Forelimb muscle (tissue), 1 donor: Measurements from ENCODE around the gene NABP1. TPM values are rescaled to one million over a fixed set of nuclear protein-coding genes. Genes with fewer than 3 reads are reported as not detected.

Experiments
- DNase-seq: peaks from one replicate; pipeline ENCODE4 v3.0.0-alpha.2; 2013; ENCODE audit warnings: low read depth
- polyA plus RNA-seq: library from polyadenylated mRNA; unstranded; fragments of 120-200 nt; gene quantifications from one replicate; pipeline ENCODE4 v1.2.1, GENCODE V29; 2013; ENCODE audit not compliant: insufficient read length

NABP1 gene
- polyA plus RNA-seq, 1 donor, result 9.8 TPM

DNA sequence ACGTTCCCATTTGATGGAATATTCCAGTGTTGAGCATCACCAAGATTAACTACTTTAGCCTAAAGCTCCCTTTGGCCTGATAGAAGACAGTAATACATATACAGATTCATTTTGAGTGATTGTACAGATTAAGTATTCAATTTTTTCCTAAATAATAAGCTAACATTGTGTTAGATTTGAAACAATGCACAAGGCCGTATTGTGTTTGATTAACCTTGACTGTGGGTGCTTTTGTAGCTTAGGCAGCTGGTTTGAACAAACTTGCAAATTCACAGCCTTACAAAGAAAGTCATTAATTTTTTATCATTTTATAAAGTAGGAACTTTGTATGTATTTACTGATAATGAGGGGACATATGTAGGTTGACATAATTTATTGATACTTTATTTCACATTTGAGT is 29.6 kb downstream of the NABP1 start:
- DNase-seq, result no peak

DNA sequence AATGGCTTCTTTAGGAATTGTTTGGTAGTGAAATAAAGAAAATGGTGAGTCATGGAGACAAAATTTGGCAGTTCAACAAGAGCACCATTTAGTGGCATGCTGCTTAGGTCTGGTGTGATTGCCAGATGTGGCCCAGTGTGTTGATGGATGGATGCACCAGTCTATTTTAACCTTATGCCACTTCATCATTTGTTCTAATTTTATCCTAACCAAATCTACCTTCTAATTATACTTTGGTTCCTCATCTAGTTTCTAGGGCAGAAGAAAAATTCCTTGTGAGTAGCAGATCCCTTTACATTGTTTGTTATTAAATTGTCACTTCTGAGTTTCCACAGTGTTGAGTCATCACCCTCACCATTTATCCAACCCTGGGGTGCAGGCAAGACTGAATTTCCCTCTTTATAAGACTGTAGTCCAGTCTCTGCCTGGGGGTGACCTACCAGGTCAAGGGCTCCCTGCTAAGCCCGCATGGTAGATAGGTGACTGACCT is 32.5 kb downstream of the NABP1 start:
- DNase-seq, result no peak

DNA sequence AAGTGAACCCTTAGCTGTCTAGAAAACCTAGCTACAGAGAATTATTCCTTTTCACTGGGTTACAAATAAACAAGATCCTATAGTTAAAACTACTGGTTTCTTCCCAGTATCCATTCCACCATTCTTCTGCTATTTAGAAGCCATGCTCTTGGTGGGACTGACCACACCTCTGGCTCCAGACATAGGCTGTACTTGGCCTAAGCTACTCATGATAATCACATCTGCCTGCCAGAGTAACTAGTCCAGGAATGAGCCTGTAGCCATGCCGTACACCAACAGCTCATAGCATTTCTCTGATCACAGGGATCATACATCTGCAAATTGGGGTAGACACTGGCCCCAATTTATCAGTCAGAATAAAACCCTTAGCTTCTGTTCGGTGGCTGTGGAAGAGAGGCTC is 33.7 kb downstream of the NABP1 start:
- DNase-seq, result no peak

DNA sequence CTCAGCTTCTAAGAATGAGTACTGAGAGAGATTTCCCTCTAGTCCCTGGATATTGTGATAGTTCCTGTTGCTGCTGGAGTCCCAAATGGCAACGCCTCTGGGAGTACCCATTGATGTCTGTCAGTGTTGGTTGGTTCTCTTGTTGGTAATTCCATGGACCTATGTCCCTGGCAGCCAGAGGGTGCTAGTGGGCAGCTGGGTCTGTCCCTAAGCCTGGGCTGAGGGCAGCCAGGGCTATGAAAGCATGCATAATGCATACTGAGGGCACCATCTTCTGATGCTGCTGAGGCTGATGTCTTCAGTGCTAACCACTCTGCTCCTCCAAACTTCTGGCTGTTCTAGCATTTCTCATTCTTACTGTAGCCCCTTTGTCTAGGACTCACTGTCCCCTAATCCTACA is 35.9 kb downstream of the NABP1 start:
- no peak for DNase-seq

DNA sequence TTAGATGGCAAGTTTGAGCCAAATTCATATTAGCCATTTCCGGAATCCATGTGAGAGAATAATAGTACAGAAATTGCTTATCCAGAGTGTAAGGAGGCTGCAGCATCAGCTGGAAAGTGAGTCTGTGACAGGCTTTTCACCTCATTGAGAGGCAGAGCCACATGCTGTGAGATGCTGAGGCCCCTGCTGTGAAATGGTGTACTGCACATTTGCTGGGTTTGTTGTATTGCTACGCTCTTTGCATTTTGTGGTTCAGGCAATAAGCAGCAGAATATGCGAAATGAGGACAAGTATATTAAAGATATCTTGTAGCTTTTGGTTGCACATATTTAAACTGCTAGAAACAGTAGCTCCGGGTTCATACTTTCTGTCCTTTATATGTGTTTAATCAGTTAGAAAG is 37.0 kb downstream of the NABP1 start:
- no peak for DNase-seq

DNA sequence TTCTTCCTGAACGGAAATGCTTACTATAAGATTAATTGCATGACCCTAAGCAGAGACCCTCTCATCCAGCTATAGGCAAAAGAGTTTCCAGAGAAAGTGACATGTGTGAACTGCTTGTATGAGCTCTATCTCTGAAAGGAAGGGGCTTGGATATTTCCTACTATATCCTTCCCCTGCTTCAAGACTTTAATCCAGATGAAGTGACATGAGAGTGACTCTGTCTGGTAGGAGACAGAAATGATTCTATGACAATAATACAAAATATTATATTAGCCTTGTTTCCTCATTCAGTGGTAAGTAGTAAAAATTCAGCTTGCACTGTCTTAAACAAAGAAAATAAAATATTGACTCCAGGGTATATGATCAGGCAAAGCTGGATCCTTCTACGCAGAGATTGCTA is 37.5 kb downstream of the NABP1 start:
- no peak for DNase-seq

DNA sequence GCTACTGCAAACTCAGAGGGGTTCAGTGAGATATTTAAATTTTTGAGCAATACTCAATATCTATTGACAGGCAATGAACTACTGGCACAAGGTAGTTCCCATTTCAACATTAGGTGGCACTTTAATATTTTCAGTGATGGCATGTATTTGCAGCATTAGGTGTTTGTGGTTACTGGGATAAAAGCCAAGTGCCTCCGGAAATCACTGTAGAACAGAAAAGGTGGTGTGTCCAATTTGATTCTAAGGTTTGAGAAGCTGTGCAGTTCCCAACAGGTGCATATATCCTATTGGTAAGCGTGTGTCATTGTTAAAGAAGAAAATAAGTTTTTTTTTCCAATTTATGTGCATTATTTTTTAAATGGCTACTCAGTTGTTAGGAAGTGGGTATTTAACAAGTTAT is 41.3 kb downstream of the NABP1 start:
- no peak for DNase-seq

DNA sequence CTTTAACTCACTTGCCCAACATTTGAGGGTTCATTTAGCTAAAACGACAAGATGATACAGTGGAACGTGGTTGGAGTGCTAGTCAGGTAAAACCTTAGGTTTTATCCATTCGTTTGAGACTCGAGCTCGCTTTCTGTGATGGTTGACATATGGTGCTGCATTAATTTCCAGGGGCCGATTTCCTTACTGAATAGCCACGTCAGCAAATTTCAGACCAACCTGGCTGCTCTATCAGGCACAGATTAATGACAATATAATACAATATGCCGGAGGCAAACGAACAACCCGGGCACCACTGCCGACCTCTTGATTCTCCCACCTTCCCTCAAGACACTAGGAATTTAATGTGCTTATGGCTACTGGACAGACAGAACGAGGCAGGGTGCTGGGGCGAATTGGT is 42.0 kb downstream of the NABP1 start:
- no peak for DNase-seq

DNA sequence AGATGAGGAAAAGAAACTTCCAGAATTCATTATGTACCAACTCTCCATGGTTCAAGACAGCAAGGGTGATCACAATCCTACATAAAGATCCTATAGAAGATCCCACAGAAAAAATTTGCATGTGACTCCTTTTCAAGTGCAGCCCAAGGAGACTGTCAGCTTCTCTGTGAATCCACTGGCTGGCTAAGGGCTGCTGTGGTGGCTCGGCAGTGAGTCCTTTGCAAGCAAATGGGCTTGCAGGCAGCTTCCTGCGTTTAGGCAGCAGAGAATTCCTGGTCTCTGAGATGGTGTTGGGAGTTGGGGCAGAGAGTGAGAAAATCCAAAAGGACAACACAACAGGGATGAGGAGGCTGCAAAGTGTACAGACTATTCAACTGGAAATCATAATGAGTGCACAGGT is 43.4 kb downstream of the NABP1 start:
- DNase-seq, result no peak

DNA sequence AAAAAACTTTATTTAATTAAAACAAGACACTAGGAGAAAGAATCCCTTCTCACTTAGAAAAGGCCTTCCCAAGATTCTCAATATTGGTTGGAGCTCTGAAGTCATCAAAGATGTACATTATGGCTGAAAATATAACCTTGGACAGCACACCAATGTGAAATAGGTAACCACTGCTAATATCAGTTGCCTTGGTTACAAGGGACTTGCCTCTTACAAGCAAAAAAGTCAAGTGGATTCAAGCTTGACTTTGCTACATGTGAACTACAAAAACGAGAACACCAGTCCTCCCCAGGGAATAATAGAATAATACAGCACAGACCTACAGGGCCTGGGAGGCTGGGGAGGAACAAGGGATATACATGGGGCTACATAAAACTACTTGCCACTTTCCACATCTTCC is 46.1 kb downstream of the NABP1 start:
- DNase-seq, result no peak

DNA sequence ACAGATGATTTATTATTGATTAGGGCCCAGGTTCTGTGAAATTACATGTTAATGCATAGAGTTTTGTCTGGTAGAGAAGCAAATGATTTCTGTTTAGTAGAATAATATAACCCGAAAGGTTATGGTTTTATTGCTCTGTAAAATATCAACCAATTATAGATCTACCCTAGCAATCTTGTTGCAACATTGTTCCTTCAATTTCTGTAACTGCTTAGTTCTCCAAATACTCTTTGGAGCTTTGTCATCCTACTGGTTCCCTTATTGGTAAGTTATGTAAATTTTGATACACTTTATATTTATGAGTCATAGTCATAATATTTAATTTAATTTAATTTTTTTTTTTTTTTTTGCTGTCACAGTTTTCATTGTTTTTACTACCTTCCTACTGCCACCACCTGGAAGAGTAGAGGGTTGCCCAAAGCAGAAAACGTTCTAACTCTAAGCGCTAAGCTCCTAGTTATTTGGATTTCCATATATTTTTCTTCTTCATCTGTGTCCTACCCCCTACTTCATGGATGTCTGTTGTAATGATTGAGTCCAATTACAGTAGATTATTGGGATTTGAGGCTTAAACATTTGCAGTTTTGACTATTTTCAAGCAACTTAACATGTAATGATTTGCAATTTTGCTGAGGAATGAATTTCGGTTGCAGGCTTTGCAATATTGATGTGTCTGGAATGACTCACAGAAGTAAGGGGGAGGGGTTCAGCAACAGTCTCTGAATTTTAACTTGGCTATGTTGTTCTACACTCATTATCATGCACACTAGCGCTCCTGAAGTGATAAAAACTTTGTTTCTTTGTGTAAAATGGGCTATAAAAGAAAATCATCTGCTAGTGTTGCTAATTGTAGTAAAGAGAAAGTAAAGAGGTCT is 51.1 kb downstream of the NABP1 start:
- no peak for DNase-seq

DNA sequence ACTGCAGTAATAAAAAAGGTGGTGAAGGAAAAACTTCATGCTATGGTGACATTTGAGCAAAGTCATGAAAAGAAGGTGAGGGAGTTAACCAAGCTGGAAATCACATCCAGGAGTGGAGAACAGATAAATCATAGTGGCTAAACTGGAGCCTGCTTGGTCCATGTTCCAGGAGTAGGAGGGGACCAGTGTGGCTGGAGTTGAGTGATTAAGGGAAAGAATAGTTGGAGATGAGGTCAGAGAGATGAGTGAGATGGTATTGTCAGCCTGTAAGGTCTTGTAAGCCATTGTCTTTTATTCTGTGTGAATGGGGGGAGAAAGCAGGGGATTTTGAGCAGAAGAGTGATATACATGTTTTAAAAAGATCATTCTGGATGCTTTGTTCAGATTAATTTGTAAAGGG is 52.3 kb downstream of the NABP1 start:
- DNase-seq, result no peak

Other genes starting within 250 kb of the NABP1 start
- gene CAVIN2, start 169.0 kb downstream of the NABP1 start, polyA plus RNA-seq, result 33.8 TPM